Neural cell (in vitro differentiated cells): ENCODE results near the gene SCUBE1. TPM values are rescaled to one million over a fixed set of nuclear protein-coding genes. Genes with fewer than 3 reads are reported as not detected.

Source experiments
- H2AFZ ChIP-seq: fragments of 200-600, 300-800 bp; sonication (generic), shearing (Covaris generic); 2 replicates; pipeline ENCODE4 v1.6.0; 2014; ENCODE audit warnings: low read depth, mild to moderate bottlenecking, antibody characterized with exemption, low read length, moderate library complexity
- H3F3A ChIP-seq: fragments of 200-600 bp; shearing (Covaris generic); 2 replicates; pipeline ENCODE4 v1.6.1; 2016; ENCODE audit warnings: mild to moderate bottlenecking, moderate library complexity, mixed read lengths, antibody characterized with exemption, low read length; ENCODE audit not compliant: insufficient read depth, poor library complexity, severe bottlenecking
- H3K27ac ChIP-seq: fragments of 200-600, 300-800 bp; sonication (generic), shearing (Covaris generic); 2 replicates; pipeline ENCODE4 v1.5.1; 2014; ENCODE audit warnings: mild to moderate bottlenecking, low read length, moderate library complexity
- H3K27me3 ChIP-seq: fragments of 300-800, 200-600 bp; sonication (generic), shearing (Covaris generic); 2 replicates; pipeline ENCODE4 v1.6.0; 2014; ENCODE audit warnings: mild to moderate bottlenecking, low read depth, low read length, moderate library complexity; ENCODE audit not compliant: insufficient read depth
- H3K36me3 ChIP-seq: fragments of 300-800, 200-600 bp; sonication (generic), shearing (Covaris generic); 2 replicates; pipeline ENCODE4 v1.5.1; 2014; ENCODE audit warnings: mild to moderate bottlenecking, antibody characterized with exemption, low read length, moderate library complexity; ENCODE audit not compliant: insufficient read depth
- H3K4me2 ChIP-seq: fragments of 300-800, 200-600 bp; sonication (generic), shearing (Covaris generic); 2 replicates; pipeline ENCODE4 v1.6.0; 2014; ENCODE audit warnings: mild to moderate bottlenecking, low read length
- H3K4me3 ChIP-seq: fragments of 300-800, 200-600 bp; sonication (generic), shearing (Covaris generic); 2 replicates; pipeline ENCODE4 v1.5.1; 2014; ENCODE audit warnings: mild to moderate bottlenecking, low read length, moderate library complexity
- H3K79me2 ChIP-seq: fragments of 200-600 bp; shearing (Covaris generic); replicated peaks from 2 replicates; pipeline ENCODE4 v1.6.0; 2014; ENCODE audit warnings: mild to moderate bottlenecking, low read length, moderate library complexity; ENCODE audit not compliant: insufficient read depth
- H3K9ac ChIP-seq: fragments of 300-800, 200-600 bp; sonication (generic), shearing (Covaris generic); 2 replicates; pipeline ENCODE4 v1.6.1; 2016; ENCODE audit warnings: mild to moderate bottlenecking, low read length, mixed read lengths
- H3K9me2 ChIP-seq: fragments of 200-600 bp; shearing (Covaris generic); 2 replicates; pipeline ENCODE4 v1.6.1; 2016; ENCODE audit warnings: mild to moderate bottlenecking, low read length, mixed read lengths; ENCODE audit not compliant: insufficient read depth
- H3K9me3 ChIP-seq: fragments of 200-600, 300-800 bp; sonication (generic), shearing (Covaris generic); 2 replicates; pipeline ENCODE4 v1.6.1; 2016; ENCODE audit warnings: mild to moderate bottlenecking, mixed run types, low read length, moderate library complexity, mixed read lengths
- H4K20me1 ChIP-seq: fragments of 200-600 bp; shearing (Covaris generic); 2 replicates; pipeline ENCODE4 v1.6.1; 2016; ENCODE audit warnings: mild to moderate bottlenecking, mixed run types; ENCODE audit not compliant: insufficient read depth
- EP300 ChIP-seq: fragments of 450-650 bp; conservative IDR thresholded peaks from 2 replicates; pipeline ENCODE4 v1.6.1; 2014; ENCODE audit warnings: antibody characterized with exemption, mild to moderate bottlenecking, moderate library complexity; ENCODE audit not compliant: poor library complexity, severe bottlenecking
- EZH2 ChIP-seq: fragments of 200-600, 300-800 bp; shearing (Covaris generic), sonication (generic); IDR thresholded peaks from 2 replicates; pipeline ENCODE4 v1.6.1; 2014; ENCODE audit warnings: antibody characterized with exemption, low read length, borderline replicate concordance, mild to moderate bottlenecking; ENCODE audit not compliant: insufficient read depth, poor library complexity, severe bottlenecking
- MXI1 ChIP-seq: fragments of 450-650 bp; conservative IDR thresholded peaks from 2 replicates; pipeline ENCODE4 v1.6.1; 2014; ENCODE audit warnings: antibody characterized with exemption, mild to moderate bottlenecking; ENCODE audit not compliant: poor library complexity, severe bottlenecking
- POLR2AphosphoS5 ChIP-seq: IDR thresholded peaks from 2 replicates; pipeline ENCODE4 v1.6.1; 2012
- RAD21 ChIP-seq: fragments of 450-650 bp; conservative IDR thresholded peaks from 2 replicates; pipeline ENCODE4 v1.6.1; 2014; ENCODE audit warnings: antibody characterized with exemption, mild to moderate bottlenecking, moderate library complexity
- SMC3 ChIP-seq: fragments of 450-650 bp; conservative IDR thresholded peaks from 2 replicates; pipeline ENCODE4 v1.6.1; 2014; ENCODE audit warnings: antibody characterized with exemption, mild to moderate bottlenecking, moderate library complexity; ENCODE audit not compliant: poor library complexity
- TAF1 ChIP-seq: IDR thresholded peaks from 2 replicates; pipeline ENCODE4 v1.6.1; 2012; ENCODE audit warnings: low read depth
- polyA plus RNA-seq: library from polyadenylated mRNA; depleted of rRNA; stranded (reverse); fragments of >200 nt; gene quantifications from 2 replicates; pipeline ENCODE4 v1.2.3, GENCODE V29; 2014
- TF ChIP-seq, protein P1 (sequence below): fragments of 450-650 bp; IDR thresholded peaks from 2 replicates; pipeline ENCODE4 v1.5.1; 2014; ENCODE audit warnings: antibody characterized with exemption, mild to moderate bottlenecking, moderate library complexity; ENCODE audit not compliant: poor library complexity, severe bottlenecking
- TF ChIP-seq, protein P2 (sequence below): IDR thresholded peaks from 2 replicates; pipeline ENCODE4 v1.6.1; 2012; ENCODE audit warnings: borderline replicate concordance

SCUBE1 gene
- polyA plus RNA-seq, 1 donor from 2014 or later = 8.4 TPM

DNA sequence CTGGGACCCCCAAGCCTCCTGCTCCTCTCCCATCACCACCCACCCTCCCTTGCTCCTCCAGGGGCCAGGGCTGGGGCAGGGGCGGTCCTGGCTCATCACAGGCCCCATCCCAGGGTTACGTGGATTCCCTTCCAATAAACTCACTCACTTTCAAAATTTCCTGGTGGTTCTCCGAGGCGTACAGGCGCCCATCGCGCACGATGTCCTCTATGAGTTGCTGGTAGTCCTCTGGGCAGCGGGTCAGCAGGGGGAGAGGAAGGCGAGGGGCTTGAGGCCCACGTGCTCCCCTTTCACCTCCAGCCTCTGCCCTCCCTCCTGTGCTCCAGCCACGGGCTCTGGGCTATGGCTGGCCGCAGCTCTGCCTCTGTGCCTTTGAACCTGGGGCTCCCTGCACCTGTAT lies 135.8 kb downstream of the SCUBE1 start:
- Histone ChIP-seq H3K9me3 (no peaks in the 10 kb centered on the region), H4K20me1 (no peaks in the 10 kb centered on the region), H3K79me2 (no peaks in the 10 kb centered on the region), H3K4me2 (no peak overlapping the region), H3K9ac (no peak overlapping the region), H3K27ac (no peak overlapping the region), H3K9me2 (no peaks in the 10 kb centered on the region), H3K36me3 (no peaks in the 10 kb centered on the region), H2AFZ (no peak overlapping the region), H3K27me3 (no peaks in the 10 kb centered on the region), H3K4me3 (no peak overlapping the region), H3F3A (no peaks in the 10 kb centered on the region)
- TF ChIP-seq RAD21 (no peak), POLR2AphosphoS5 (no peak), EZH2 (no peak), EP300 (no peak), TAF1 (no peak), SMC3 (no peak), MXI1 (no peak)
- TF ChIP-seq, protein P1, sequence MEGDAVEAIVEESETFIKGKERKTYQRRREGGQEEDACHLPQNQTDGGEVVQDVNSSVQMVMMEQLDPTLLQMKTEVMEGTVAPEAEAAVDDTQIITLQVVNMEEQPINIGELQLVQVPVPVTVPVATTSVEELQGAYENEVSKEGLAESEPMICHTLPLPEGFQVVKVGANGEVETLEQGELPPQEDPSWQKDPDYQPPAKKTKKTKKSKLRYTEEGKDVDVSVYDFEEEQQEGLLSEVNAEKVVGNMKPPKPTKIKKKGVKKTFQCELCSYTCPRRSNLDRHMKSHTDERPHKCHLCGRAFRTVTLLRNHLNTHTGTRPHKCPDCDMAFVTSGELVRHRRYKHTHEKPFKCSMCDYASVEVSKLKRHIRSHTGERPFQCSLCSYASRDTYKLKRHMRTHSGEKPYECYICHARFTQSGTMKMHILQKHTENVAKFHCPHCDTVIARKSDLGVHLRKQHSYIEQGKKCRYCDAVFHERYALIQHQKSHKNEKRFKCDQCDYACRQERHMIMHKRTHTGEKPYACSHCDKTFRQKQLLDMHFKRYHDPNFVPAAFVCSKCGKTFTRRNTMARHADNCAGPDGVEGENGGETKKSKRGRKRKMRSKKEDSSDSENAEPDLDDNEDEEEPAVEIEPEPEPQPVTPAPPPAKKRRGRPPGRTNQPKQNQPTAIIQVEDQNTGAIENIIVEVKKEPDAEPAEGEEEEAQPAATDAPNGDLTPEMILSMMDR = no peak
- TF ChIP-seq, protein P2, sequence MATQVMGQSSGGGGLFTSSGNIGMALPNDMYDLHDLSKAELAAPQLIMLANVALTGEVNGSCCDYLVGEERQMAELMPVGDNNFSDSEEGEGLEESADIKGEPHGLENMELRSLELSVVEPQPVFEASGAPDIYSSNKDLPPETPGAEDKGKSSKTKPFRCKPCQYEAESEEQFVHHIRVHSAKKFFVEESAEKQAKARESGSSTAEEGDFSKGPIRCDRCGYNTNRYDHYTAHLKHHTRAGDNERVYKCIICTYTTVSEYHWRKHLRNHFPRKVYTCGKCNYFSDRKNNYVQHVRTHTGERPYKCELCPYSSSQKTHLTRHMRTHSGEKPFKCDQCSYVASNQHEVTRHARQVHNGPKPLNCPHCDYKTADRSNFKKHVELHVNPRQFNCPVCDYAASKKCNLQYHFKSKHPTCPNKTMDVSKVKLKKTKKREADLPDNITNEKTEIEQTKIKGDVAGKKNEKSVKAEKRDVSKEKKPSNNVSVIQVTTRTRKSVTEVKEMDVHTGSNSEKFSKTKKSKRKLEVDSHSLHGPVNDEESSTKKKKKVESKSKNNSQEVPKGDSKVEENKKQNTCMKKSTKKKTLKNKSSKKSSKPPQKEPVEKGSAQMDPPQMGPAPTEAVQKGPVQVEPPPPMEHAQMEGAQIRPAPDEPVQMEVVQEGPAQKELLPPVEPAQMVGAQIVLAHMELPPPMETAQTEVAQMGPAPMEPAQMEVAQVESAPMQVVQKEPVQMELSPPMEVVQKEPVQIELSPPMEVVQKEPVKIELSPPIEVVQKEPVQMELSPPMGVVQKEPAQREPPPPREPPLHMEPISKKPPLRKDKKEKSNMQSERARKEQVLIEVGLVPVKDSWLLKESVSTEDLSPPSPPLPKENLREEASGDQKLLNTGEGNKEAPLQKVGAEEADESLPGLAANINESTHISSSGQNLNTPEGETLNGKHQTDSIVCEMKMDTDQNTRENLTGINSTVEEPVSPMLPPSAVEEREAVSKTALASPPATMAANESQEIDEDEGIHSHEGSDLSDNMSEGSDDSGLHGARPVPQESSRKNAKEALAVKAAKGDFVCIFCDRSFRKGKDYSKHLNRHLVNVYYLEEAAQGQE = no peak

DNA sequence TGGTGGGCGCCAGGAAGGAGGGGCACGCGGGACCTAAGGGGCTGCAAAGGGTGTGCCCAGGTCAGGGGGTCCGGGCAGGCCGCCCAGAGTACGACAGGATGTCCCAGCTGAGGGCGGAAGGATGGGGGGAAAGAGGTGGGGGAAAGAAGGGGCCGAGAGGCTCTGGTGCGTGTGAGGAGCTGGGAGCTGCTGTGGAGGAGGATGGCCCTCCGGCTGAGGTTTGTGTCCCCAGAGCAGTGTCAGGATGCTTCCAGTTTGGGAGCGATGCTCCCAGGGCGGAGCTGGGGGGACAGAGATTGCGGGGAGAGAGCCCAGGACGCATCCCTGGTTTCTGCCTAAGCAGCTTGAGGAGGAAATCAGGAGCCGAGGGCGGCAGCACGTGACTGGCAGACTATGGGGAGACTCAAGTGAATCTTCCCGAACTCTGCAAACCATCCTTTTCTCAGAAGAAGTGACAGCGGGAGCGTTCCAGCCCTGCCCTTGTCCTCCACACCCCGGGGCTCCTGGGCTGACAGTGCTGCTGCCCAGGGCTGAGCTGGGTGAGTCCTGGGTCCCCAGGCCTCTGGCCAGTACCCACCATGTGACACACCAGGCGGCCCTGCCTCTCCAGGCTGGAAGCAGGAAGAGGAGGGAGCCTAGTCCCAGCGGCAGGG lies 136.5 kb downstream of the SCUBE1 start:
- TF ChIP-seq EP300 (no peak), MXI1 (no peak), POLR2AphosphoS5 (no peak), SMC3 (no peak), RAD21 (no peak), TAF1 (no peak), EZH2 (no peak)
- TF ChIP-seq, protein P2 = no peak
- TF ChIP-seq, protein P1 = no peak

More for the DNA sequence above, 136.5 kb downstream of the SCUBE1 start:
- Histone ChIP-seq H3K27ac (no peak overlapping the region), H3K9me2 (no peaks in the 10 kb centered on the region), H3K36me3 (no peaks in the 10 kb centered on the region), H3K27me3 (no peaks in the 10 kb centered on the region), H3K4me3 (no peak overlapping the region), H3K4me2 (no peak overlapping the region), H3F3A (no peaks in the 10 kb centered on the region), H4K20me1 (no peaks in the 10 kb centered on the region), H3K79me2 (no peaks in the 10 kb centered on the region), H3K9ac (no peak overlapping the region), H3K9me3 (no peaks in the 10 kb centered on the region), H2AFZ (no peak overlapping the region)
